DND-41 (cell line): ENCODE measurements around the gene JAK3.

Source experiments
- CTCF ChIP-seq: IDR thresholded peaks from 2 replicates; pipeline ENCODE4 v1.5.1; 2012; ENCODE audit warnings: borderline replicate concordance, low read length, moderate library complexity, mild to moderate bottlenecking; ENCODE audit not compliant: poor library complexity, severe bottlenecking; ENCODE audit errors: extremely low read depth
- EZH2 ChIP-seq: IDR thresholded peaks from 3 replicates; pipeline ENCODE4 v1.6.1; 2012; ENCODE audit warnings: borderline replicate concordance, low read depth, mild to moderate bottlenecking, moderate library complexity, low read length, inconsistent platforms; ENCODE audit not compliant: severe bottlenecking

GRCh38 chr19:17874758-17875135, 27.0 kb upstream of the JAK3 start:
- TF ChIP-seq EZH2, result no peak
- no peak for TF ChIP-seq CTCF
